NCI-H187 (cell line): ENCODE measurements around the gene AKT1.

Experiments
- DNase-seq, 2 experiments: peaks; one replicate each; lab custom pipeline; 2025; lab: John Stamatoyannopoulos, UW

The AKT1 gene

DNA sequence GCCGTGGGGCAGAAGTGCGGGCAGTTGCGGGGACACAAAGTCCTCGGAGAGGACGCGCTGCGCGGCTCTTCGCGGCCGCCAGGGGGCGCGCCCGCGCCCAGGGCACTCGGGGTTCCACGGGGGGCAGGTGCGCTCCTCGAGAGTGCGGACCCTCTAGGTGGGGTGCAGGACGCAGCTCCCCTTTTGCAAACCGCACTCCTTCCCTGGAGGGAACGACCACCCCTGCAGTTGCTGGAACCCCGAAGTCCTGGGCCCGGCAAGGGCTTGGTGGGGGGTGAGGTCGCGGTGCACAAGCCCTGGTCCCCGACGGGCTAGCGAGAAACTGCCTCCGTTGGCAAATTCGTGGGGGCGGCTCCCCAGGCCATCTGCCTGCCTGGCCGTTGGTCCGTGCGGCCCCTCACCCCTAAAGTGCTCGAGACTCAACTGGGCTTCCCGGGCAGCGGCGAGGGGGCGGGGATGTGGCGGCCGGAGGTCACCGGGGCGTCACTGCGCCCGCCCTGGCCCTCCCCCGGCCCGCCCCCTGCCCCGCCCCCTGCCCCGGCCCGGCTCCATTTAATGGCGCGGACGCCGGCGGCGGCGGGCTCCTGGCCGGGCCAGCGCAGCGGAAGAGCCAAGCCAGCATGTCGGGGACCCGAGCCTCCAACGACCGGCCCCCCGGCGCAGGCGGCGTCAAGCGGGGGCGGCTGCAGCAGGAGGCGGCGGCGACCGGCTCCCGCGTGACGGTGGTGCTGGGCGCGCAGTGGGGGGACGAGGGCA, 71.7 kb downstream of the AKT1 start, which contains the start of gene ADSS1:
ADSS1 (plus strand) TSS at position 579 of the 756 bp plus-strand sequence; CDS start at position 621, 42 bp downstream.
- no peak for DNase-seq

DNA sequence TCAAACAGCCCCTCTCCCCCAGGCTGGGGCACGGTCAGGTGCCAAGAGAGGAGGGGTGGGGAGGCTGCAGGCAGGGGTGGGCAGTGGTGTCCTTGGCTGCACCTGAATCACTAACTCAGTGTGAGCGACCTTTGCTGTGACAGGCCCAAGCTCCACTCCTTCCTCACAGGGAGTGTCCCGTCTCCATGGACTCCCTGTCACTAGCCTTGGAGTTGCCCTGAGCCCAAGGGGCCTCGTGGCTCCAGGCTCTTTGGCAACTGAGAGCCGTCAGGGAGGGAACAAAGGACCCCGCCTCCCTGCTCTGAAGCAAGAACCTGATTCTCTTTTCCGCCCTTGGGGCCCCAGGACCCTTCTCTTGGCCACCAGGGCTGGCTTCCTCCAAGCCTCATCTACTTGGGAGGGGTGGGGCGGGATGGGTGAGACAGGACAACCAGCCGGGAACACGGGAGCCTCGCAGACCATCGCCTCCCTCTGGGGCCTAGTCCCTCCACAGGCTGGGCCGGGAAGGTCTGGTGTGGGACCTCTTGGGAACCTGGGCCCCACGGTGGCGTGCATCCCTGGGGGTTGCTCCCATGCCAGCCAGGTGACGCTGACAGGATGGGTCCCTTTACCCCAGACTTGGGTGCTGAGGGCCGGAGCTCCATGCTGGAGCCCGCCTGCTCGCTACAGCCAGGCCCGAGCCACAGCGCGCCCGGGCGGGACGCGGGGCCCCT, 72.5 kb downstream of the AKT1 start:
- no peak for DNase-seq

DNA sequence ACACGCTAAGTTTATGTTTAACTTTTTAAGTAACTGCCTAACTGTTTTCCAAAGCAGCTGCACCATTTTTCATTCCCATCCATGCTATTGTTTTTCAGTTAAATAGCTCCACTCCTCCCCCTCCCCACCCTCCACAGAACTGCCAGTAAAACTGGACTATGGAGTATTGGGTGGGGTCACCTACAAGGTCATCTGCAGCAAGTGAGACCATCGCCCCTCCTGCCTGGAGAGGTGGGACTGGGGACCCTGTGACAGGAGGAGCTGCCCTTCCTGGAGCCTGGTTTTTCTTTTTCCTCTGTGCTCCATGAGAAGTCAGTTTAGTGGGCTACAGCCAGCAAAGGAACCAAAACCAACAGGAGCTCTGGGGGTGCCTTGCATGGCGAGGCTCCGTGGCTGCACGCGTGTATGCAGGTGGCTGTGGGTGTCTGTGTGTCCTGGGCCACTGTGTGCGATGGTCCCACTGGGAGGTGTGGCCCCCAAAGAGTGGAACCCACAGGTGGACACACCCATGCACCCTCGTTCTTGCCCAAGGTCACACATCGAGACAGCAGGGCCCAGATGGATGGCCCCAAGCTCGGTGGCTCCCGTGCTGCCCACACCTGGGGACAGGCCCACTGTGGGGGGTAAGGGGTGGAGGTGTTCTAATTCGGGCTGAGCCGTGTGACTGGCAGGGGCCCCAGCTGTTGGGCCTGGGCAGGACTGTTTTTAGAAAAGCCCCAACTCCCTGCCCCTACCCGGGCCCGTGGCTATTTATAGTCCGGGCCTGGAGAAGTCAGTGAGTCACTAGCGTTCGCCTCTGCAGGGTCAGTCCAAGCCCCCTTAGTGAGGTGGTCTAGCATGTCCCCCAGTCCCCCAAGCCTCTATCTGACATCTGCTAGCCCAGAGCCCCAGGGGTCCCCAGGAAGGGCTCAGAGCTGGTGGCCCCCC, 73.8 kb downstream of the AKT1 start:
- no peak for DNase-seq
